Left renal cortex interstitium (tissue), 4 donors: ENCODE measurements around the gene LBH. TPM values are rescaled to one million over a fixed set of nuclear protein-coding genes. Genes with fewer than 3 reads are reported as not detected.

Source experiments
- DNase-seq, 4 donors: peaks; one replicate each; pipeline ENCODE4 v3.0.0-alpha.2; 2013; ENCODE audit warnings: low read depth in 4 of 4, low spot score in 2 of 4, missing footprints in 1 of 4
- polyA plus RNA-seq, 4 donors: library from polyadenylated mRNA; unstranded; fragments of 120-200 nt; gene quantifications; one replicate each; pipeline ENCODE4 v1.2.1, GENCODE V29; 2013; ENCODE audit not compliant: insufficient read length in 4 of 4

LBH gene
- polyA plus RNA-seq = 100 to 1,000 TPM in 3 of 4 donors, 10 to 100 TPM in 1; 99.8 to 120 (median 119) TPM

- DNase-seq = peak; percentile 86 to 88 (median 86)
Observed at GRCh38 chr2:30231212-30231995, at the start of gene LBH. Gene LBH (plus strand): TSS chr2:30231534. CDS start chr2:30231739, 205 bp downstream.

DNA sequence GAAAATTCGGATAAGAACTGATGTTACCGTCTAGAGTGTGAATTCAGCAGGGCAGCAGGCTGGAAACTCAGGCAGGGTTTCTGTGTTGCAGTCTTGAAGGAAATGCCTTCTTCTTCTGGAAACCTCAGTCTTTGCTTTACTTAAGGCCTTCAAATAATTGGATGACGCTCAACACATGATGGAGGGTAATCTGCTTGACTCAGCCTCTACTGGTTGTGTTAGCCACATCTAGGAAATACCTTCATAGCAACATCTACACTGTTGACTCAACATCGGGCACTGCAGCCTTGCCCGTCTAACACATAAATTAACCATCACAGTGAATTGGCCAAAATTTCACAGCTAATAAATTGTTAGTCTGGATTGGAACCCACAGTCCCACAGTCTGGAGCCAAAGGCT, 47.3 kb upstream of the LBH start:
- DNase-seq = no peak

- DNase-seq = no peak
Observed at GRCh38 chr2:30185178-30185577, 46.2 kb upstream of the LBH start.

DNA sequence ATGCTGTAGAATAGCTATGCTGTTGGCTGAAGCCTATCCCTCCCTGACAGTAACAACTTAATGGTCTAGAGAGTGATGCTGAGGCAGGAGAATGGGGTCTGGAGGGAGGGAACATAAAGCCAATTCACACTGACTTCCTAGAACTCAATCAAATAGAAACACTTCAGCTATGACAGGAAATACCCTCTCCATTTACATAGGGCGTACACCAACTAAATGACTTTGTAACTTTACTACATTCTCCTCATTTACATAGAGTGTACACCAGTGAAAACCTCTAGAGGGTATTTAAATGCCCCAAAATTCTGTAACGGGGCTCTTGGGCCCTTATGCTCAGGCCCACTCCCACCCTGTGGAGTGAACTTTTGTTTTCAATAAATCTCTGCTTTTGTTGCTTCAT, 43.0 kb upstream of the LBH start:
- no peak for DNase-seq

- no peak for DNase-seq
Observed at GRCh38 chr2:30190637-30191036, 40.7 kb upstream of the LBH start.

GRCh38 chr2:30191107-30191506, 40.2 kb upstream of the LBH start:
- DNase-seq = no peak

DNA sequence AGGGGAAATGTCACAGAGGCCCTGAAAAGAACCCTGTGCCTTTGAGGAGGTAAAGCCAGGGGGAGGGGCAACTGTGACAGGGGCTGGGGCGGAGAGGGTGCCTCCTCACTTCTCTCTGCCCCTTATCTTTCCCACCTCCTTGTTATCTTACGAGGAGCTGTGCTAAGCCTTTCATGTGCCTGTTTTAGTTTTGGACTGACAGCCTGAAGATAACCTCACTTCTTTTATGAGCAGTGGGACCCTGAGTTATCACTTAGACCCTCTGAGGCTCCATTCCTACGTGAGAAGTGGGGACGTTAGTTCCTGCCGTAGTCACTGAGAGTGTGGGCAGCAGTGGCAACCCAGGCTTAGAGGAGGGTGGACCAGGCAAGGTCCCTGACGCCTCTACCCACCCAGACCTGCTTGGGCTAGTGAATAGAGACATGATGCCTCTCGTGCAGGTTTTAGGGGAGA, 39.5 kb upstream of the LBH start:
- no peak for DNase-seq

DNA sequence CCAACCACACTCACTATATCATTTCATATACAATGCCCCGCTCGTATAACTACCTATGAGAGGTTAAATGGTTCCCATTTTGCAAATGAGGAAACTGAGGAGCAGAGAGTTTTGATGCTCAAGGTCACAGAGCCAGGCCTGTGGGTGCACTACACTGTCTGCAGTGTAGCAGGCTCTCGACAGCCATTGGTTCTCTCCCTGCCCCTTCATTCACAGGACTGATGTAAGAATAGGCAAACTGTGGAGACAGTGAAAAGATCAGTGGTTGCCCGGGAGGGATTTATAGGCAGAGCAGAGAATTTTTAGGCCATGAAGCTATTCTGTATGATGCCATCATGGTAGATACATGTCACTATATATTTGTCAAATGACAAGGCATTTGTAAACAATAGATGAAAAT, 39.0 kb upstream of the LBH start:
- no peak for DNase-seq

DNA sequence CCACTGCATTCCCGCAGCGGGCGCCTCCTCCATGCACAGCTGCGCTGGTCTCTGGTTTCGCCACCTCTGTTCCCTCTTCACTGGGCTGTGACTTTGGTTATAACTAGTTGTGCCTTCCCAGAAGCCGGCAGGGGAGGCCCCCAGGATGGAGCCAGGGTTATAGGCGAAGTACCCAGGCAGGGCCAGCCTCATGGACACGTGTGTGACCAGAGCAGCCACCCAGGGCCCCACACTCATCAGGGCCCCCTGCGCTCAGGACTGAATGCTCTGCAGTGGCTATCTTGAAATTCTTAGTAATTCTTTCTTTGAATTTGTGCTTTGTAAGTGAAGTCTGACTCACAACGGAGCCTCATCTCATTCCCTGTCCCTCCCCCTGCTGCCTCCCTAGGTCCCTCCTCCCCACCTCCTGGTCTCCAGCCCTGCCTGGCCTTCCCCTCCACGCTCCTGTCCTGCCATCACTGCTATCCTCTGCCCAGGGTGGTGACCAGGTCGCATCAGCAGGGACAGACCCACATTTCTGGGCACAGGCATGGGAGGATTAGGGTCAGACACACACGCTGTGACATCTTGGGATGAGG, 38.1 kb upstream of the LBH start:
- DNase-seq = no peak

DNA sequence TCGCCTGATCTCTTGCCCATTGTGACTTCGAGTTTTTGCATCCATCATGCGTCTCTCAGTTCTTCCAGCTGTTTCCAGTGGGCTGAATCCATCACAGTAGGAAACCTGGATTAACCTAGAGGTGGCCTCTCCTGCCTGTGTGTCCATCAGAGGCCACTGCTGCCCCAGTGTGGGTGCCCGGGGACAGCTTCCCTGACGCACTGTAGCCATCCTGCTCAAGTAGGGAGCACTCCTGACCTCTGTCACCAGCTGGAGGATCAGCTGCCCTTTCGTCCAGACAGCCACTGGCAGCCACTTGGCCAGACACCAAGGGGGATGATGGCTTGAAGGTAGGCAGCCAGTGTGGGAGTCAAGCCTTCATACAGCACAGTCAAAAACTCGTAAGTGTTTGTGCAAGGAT, 36.9 kb upstream of the LBH start:
- no peak for DNase-seq

DNA sequence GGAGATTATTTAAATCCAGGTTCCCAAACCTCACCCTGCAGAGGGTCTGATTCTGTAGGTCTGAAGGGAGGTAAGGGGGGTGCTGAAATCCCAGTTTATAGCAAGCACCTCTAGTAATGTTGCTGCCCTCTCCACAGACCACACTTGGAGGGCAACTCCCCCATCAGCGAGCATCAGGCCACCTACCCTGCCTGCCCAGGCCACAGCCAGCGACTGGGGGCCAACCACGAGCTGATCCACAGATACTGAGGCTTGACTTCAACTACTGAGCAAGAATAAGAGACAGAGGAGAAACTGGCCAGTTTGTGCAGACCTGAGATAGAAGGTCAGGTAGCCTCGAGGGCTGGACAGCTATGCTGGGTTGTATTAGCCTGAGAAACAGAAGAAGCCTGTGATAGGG, 36.3 kb upstream of the LBH start:
- no peak for DNase-seq

DNA sequence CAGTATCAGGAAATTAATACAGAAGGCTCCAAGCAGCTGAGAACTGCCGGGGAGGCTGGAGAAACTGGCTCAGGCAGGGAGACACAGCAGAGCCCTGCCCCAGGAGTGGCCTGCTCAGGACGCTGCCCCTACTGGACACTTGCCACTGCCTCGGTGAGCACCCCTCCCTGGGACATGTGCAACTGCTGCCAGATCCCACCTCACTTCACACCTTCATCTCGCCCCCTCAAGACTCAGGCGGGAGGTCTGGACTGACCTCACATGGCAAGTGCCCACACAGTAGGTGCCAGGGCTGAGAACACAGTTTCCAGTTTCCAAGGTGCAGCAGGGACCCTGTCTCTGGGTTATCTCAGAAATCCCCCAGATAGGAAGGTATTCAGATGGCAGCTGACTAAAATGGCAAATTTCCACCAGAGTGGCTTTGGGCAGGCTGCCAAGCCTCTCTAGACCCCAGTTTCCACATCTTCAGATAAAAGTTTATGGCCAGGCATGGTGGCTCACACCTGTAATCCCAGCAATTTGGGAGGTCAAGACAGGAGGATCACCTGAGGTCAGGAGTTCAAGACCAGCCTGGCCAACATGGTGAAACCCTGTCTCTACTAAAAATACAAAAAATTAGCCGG, 33.7 kb upstream of the LBH start:
- DNase-seq = no peak

DNA sequence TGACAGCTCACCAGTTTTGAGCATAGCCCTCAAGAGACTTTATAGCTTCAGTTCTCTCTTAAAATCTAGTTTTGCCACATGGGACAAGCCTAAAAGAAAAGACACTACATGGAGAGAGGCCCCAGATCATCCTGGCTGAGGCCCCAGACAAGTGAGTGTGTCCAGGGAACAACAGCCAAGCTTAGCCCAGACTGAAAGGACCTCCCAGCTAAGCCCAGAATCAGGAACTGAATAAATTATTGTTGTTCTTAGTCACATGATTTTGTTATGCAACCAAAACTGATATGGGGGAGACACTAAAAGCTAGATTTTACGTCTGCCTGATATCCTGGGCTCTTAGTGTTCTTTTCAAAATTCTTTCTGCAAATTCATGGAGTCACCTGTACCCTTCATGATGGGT, 29.3 kb upstream of the LBH start:
- no peak for DNase-seq

- no peak for DNase-seq
Observed at GRCh38 chr2:30203156-30203555, 28.2 kb upstream of the LBH start.

DNA sequence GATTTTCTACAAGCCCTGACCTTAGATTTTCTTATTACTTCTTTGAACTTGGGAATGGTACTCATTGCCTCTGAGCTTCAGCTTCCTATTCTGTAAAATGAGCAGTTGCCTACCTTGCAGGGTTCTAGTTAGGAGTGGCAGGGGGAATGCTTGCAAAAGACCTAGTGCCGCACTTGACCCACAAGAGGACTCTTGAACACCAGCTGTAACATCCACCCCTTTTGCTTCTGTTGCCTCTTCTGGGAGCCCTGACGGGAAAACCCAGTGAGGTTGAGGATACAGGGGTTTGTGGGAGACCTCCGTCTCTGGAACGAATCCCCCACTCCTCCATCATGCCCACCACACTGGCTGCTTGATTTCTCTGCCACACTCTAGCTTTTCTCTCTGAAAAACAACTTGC, 27.1 kb upstream of the LBH start:
- DNase-seq = no peak

- DNase-seq = no peak
Observed at GRCh38 chr2:30205456-30205855, 25.9 kb upstream of the LBH start.

DNA sequence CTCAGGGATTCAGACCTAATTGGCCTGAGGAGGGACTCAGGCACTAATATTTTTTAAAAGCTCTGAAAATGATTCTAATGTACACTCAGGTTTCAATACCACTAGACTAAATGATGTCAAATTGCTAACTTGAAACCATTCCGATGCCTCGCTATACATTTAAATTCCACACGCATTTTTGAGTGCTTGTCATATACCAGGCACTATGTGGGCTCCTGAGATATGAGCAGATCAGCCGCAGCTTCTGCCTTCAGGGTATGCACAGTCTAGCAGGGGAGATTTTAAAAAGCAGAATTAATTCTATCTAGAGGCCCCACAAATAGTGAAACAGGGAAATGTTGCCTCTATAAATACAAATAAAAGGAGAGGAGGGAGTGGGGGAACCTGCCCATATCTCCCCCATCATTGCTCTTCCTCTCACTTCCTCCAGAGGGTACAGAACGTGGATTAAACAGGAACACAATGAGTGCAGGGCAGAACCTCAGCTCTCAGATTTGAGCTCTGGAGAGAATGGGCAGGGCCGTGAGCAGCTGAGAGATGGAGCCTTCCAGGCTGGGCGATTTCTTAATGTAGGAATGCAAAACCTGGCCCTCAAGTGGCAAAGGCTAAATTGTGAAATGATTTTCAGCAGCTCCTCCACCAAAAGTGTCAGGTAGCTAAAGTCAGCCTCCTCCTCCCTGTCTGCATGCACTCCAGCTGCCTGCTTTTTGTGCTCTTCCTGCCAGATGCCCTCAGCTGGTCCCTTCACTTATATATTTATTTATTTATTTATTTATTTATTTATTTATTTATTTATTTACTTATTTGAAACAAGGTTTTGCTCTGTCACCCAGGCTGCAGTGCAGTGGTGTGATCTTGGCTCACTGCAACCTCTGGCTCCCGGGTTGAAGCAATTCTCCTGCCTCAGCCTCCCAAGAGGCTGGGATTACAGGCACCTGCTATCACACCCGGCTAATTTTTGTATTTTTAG, 24.6 kb upstream of the LBH start:
- DNase-seq = no peak

GRCh38 chr2:30208453-30208852, 22.9 kb upstream of the LBH start:
- peak in 2 of 4 donors; percentile 36 to 47 for DNase-seq

- DNase-seq = no peak
Observed at GRCh38 chr2:30209227-30209626, 22.1 kb upstream of the LBH start.

DNA sequence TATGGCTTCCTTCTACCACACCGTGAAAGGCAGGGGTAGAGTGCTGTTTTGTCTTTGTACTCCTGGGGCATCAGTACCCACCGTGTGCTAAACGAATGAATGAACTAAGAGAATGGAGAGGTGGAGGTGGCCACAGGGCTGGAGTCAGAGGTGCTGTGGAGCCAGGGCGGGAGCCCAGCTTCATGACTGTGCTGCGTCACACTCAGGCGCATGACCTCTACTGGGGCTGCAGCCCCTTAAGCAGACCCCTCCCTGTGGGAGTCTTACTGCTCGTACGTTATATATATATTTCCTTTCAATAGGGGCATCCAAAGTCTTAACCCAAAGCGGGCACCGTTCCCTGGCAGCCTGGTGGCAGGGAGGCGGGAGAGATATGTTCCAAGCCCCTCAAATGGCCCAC, 18.0 kb upstream of the LBH start:
- DNase-seq = no peak
